Measurements from ENCODE around the gene PARVA. TPM values are rescaled to one million over a fixed set of nuclear protein-coding genes. Genes with fewer than 3 reads are reported as not detected.

PARVA gene
- total and polyA plus RNA-seq, 8 donors = 18.8 to 116 (median 43.0) TPM

DNA sequence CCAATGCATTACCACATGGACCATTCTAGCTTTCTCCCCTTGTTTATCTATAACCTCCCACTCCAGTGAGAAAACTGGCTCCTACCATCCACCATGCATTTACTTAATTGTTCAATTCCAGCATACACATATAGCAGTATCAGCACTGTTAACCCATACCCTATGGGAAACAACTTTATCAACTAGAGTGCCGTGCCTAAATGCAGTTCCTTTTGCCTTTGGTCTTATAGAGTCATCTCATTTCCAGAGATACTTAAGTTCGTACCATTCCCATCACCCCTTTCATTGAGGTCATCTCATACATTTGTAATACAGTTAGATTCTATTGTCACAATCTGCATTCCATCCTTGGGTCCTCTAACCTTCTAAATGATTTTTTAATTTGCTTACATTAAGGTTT lies 86.9 kb downstream of the PARVA start:
- DNase-seq = no peak
- TF ChIP-seq POLR2A (IDR thresholded peaks at IDR 0.05) = no peak
- TF ChIP-seq, protein P1, sequence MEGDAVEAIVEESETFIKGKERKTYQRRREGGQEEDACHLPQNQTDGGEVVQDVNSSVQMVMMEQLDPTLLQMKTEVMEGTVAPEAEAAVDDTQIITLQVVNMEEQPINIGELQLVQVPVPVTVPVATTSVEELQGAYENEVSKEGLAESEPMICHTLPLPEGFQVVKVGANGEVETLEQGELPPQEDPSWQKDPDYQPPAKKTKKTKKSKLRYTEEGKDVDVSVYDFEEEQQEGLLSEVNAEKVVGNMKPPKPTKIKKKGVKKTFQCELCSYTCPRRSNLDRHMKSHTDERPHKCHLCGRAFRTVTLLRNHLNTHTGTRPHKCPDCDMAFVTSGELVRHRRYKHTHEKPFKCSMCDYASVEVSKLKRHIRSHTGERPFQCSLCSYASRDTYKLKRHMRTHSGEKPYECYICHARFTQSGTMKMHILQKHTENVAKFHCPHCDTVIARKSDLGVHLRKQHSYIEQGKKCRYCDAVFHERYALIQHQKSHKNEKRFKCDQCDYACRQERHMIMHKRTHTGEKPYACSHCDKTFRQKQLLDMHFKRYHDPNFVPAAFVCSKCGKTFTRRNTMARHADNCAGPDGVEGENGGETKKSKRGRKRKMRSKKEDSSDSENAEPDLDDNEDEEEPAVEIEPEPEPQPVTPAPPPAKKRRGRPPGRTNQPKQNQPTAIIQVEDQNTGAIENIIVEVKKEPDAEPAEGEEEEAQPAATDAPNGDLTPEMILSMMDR (IDR thresholded peaks at IDR 0.05) = no peak
- no peak for TF ChIP-seq POLR2AphosphoS5 (IDR thresholded peaks at IDR 0.05)
- TF ChIP-seq EP300 (IDR thresholded peaks at IDR 0.05) = no peak
- Histone ChIP-seq H3K27ac (no peak overlapping the region), H3K36me3 (no peaks in the 10 kb centered on the region), H3K27me3 (no peaks in the 10 kb centered on the region), H3K4me1 (peaks cover 0 to 43% (median 18%) of the 10 kb centered on the region in 4 donors), H3K9me3 (peaks cover 0 to 9% (median 0%) of the 10 kb centered on the region in 4 donors), H3K4me3 (no peak overlapping the region)
- 91 to 100% (median 95%) methylated on average over 2 of the region's 2 CpGs for WGBS, 5 donors
- intact Hi-C loops (cut with DNase I; ENCODE audit: low total_unique reads) = no loop called here

DNA sequence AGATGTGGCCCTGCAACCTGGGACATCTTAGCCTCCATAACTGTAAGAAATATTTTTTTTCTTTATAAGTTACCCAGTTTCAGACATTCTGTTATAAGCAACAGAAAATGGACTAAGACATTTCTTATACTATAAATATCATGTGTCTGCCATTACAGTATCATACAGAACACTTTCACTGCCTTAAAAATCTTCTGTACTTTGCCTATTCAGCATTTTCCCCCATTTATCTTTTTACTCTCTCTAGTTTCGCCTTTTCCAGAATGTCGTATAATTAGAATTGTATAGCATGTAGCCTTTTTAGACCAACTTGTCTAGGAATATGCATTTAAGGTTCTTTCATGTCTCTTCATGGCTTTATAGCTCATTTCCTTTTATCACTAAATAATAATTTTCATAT lies 88.0 kb downstream of the PARVA start:
- 94 to 99% (median 96%) methylated on average over 2 of the region's 2 CpGs for WGBS, 5 donors
- Histone ChIP-seq H3K9me3 (peaks cover 0 to 9% (median 0%) of the 10 kb centered on the region in 4 donors), H3K4me3 (no peak overlapping the region), H3K27ac (no peak overlapping the region), H3K36me3 (no peaks in the 10 kb centered on the region), H3K4me1 (peaks cover 0 to 47% (median 25%) of the 10 kb centered on the region in 4 donors), H3K27me3 (no peaks in the 10 kb centered on the region)
- TF ChIP-seq, protein P1 (IDR thresholded peaks at IDR 0.05) = no peak
- TF ChIP-seq EP300 (IDR thresholded peaks at IDR 0.05) = no peak
- no peak for TF ChIP-seq POLR2AphosphoS5 (IDR thresholded peaks at IDR 0.05)
- TF ChIP-seq POLR2A (IDR thresholded peaks at IDR 0.05) = no peak
- DNase-seq = no peak
- intact Hi-C loops (cut with DNase I; ENCODE audit: low total_unique reads) = no loop called here

DNA sequence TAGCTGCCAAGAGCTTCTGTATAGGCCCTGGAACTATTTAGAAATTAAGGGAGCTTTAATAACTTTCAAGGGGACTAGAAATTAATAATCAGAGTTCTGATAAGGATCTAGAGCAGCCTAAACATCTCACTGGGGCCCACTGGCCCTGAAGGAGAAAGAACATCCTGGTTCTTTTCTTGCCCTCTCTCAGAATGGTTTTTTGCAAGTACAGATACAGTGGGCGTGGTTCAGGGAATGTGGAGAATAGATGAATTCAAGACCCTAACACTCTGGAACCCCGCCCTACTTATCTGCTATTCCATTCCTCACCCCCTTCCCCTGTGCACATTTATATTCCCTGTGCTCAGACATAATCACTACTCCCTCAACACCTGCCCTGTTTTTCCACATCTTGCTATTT lies 90.2 kb downstream of the PARVA start:
- H3K27me3 ChIP-seq = no peaks in the 10 kb centered on the region
- no peaks in the 10 kb centered on the region for H3K36me3 ChIP-seq
- WGBS, 5 donors = 74 to 88% (median 85%) methylated on average over 2 of the region's 2 CpGs
- no peak overlapping the region for H3K4me3 ChIP-seq
- peak overlapping the region in 1 of 5 donors; percentile 35 for H3K27ac ChIP-seq
- peaks cover 0 to 9% (median 0%) of the 10 kb centered on the region in 4 donors for H3K9me3 ChIP-seq
- no peak for DNase-seq
- intact Hi-C loops (cut with DNase I; ENCODE audit: low total_unique reads) = no loop called here
- H3K4me1 ChIP-seq = peaks cover 8 to 54% (median 26%) of the 10 kb centered on the region in 4 donors
- no peak for TF ChIP-seq EP300 (IDR thresholded peaks at IDR 0.05)

DNA sequence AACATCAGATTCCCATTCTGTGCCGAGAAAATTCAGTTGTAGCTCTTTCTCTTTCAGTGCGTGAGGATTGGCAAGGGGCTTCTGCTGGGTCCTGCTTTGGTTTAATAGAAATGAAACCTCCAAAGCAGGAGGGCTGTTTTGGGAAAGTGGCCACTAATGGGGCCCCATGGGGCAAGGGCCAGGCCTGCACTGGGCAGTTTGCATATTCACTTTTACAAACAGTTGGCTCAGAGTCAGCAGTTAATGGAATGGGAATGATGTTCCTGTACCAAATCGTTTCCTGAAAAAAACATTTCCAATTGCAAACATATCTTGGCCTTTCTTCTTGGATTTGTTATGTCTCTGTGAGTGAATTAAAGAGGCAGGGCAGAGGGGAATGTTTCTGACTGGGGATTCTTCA lies 92.1 kb downstream of the PARVA start:
- no peaks in the 10 kb centered on the region for H3K27me3 ChIP-seq
- peak in 1 of 2 donors; percentile 56 for DNase-seq
- peaks cover 0 to 5% (median 0%) of the 10 kb centered on the region in 4 donors for H3K9me3 ChIP-seq
- intact Hi-C loops (cut with DNase I; ENCODE audit: low total_unique reads) = no loop called here
- WGBS, 5 donors = 51 to 56% (median 54%) methylated on average over 3 of the region's 3 CpGs
- H3K27ac ChIP-seq = peak overlapping the region in 4 of 5 donors; percentile 39 to 68 (median 60)
- H3K36me3 ChIP-seq = peaks cover 7 to 9% (median 8%) of the 10 kb centered on the region in 4 donors
- H3K4me3 ChIP-seq = peak overlapping the region in 1 of 4 donors; percentile 5
- peaks cover 9 to 64% (median 31%) of the 10 kb centered on the region in 4 donors for H3K4me1 ChIP-seq
- TF ChIP-seq POLR2A (IDR thresholded peaks at IDR 0.05) (no peak), EP300 (IDR thresholded peaks at IDR 0.05) (no peak), POLR2AphosphoS5 (IDR thresholded peaks at IDR 0.05) (peak in 1 of 3 donors; percentile 11)
- TF ChIP-seq, protein P1 (IDR thresholded peaks at IDR 0.05) = no peak

DNA sequence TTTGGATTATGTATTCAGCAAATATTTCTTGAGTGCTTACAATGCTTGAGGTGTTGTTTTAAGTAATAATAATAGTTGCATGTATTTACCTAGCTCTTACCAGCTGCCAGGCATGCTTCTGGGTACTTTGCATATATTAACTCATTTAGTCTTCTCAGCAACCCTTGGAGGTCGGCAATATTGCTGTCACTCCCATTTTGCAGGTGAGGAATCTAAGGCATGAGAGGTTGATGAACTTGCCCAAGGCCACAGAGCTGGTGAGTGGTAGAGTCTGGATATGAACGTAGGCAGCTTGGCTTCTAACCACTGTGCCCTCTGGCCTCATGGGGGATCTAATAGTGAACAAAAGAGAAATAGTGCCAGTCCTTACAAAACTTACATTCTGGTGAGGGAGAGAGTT lies 92.9 kb downstream of the PARVA start:
- DNase-seq = no peak
- 73 to 88% (median 81%) methylated on average over 2 of the region's 2 CpGs for WGBS, 5 donors
- Histone ChIP-seq H3K27ac (peak overlapping the region in 3 of 5 donors; percentile 53 to 68 (median 62)), H3K4me1 (peaks cover 9 to 64% (median 33%) of the 10 kb centered on the region in 4 donors), H3K27me3 (no peaks in the 10 kb centered on the region), H3K9me3 (no peaks in the 10 kb centered on the region), H3K4me3 (no peak overlapping the region), H3K36me3 (peaks cover 13 to 17% (median 16%) of the 10 kb centered on the region in 4 donors)
- intact Hi-C loops (cut with DNase I; ENCODE audit: low total_unique reads) = no loop called here
- TF ChIP-seq POLR2A (IDR thresholded peaks at IDR 0.05) (no peak), POLR2AphosphoS5 (IDR thresholded peaks at IDR 0.05) (no peak), EP300 (IDR thresholded peaks at IDR 0.05) (no peak)
- TF ChIP-seq, protein P1 (IDR thresholded peaks at IDR 0.05) = no peak

Measured in stomach (tissue), 9 donors.